ENCODE data around the gene RPS6KL1. TPM values are rescaled to one million over a fixed set of nuclear protein-coding genes. Genes with fewer than 3 reads are reported as not detected.

RPS6KL1 gene
- polyA plus RNA-seq, 2 of the 4 experiments (the other 2 are of a cell fraction), result 0.32 to 0.99 TPM

- TF ChIP-seq SREBF2 (IDR thresholded peaks at IDR 0.05), result no peak
- no peak for TF ChIP-seq RAD21 (conservative IDR thresholded peaks at IDR 0.05 in 1 of 2, IDR thresholded peaks at IDR 0.05 in 1 of 2)
- TF ChIP-seq JUNB (IDR thresholded peaks at IDR 0.05), result no peak
- no peak for TF ChIP-seq CBX8 (IDR thresholded peaks at IDR 0.05)
- no peak for TF ChIP-seq KDM1A (IDR thresholded peaks at IDR 0.05; ENCODE audit: low read depth)
- TF ChIP-seq ELK1 (IDR thresholded peaks at IDR 0.05; ENCODE audit: low read depth, low read length), result no peak
- TF ChIP-seq HOXA7 (CRISPR knock-in tag; IDR thresholded peaks at IDR 0.05), result no peak
- TF ChIP-seq NFE2L2 (conservative IDR thresholded peaks at IDR 0.05; ENCODE audit: low read length), result no peak
- TF ChIP-seq, protein P1, sequence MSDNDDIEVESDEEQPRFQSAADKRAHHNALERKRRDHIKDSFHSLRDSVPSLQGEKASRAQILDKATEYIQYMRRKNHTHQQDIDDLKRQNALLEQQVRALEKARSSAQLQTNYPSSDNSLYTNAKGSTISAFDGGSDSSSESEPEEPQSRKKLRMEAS (IDR thresholded peaks at IDR 0.05), result no peak
- TF ChIP-seq RCOR1 (IDR thresholded peaks at IDR 0.05; ENCODE audit: low read depth, low read length), result no peak
- no peak for TF ChIP-seq CHD2 (IDR thresholded peaks at IDR 0.05; ENCODE audit: low read length, partially characterized antibody)
- TF ChIP-seq ESRRA (IDR thresholded peaks at IDR 0.05; ENCODE audit: borderline replicate concordance, low read length), result no peak
- TF ChIP-seq, protein P2, sequence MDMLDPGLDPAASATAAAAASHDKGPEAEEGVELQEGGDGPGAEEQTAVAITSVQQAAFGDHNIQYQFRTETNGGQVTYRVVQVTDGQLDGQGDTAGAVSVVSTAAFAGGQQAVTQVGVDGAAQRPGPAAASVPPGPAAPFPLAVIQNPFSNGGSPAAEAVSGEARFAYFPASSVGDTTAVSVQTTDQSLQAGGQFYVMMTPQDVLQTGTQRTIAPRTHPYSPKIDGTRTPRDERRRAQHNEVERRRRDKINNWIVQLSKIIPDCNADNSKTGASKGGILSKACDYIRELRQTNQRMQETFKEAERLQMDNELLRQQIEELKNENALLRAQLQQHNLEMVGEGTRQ (IDR thresholded peaks at IDR 0.05), result no peak
- TF ChIP-seq CEBPB (IDR thresholded peaks at IDR 0.05), result no peak
- TF ChIP-seq RARB (CRISPR knock-in tag; IDR thresholded peaks at IDR 0.05), result no peak
- FAIRE-seq (no peak), DNase-seq (ENCODE audit: low read depth in 1 of 2, low spot score in 1 of 2) (no peak), ATAC-seq (no peak)
- H3K4me3 ChIP-seq, result no peak overlapping the region
- H3K4me2 ChIP-seq, result no peak overlapping the region
- no peaks in the 10 kb centered on the region for H3K9me3 ChIP-seq
- POLR2A ChIA-PET, result interaction anchor here (0.5 kb wide), 1 partner anchor 158 kb away, joined by 9 read pairs; no protein-coding TSS in a partner anchor
- no peaks in the 10 kb centered on the region for H3K4me1 ChIP-seq
- no peak overlapping the region for H3K27ac ChIP-seq
- CTCF ChIA-PET, result interaction anchor here (0.6 to 5.7 kb wide), 10 partner anchors 13 to 376 kb away, joined by 3 to 30 read pairs (median 4); no protein-coding TSS in a partner anchor
- 94% methylated on average over 17 of the region's 19 CpGs for WGBS (ENCODE audit: missing lambda C conversion rate)
Measured at GRCh38 chr14:74921053-74921620, 1.9 kb downstream of the RPS6KL1 start.

- no peak for TF ChIP-seq ELK1 (IDR thresholded peaks at IDR 0.05; ENCODE audit: low read depth, low read length)
- TF ChIP-seq, protein P3, sequence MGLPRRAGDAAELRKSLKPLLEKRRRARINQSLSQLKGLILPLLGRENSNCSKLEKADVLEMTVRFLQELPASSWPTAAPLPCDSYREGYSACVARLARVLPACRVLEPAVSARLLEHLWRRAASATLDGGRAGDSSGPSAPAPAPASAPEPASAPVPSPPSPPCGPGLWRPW (IDR thresholded peaks at IDR 0.05), result no peak
- TF ChIP-seq, protein P1 (IDR thresholded peaks at IDR 0.05), result no peak
- TF ChIP-seq ZC3H11A (IDR thresholded peaks at IDR 0.05), result no peak
- no peak for TF ChIP-seq KDM5A (IDR thresholded peaks at IDR 0.05)
- TF ChIP-seq RNF2 (IDR thresholded peaks at IDR 0.05; ENCODE audit: borderline replicate concordance, low read depth), result no peak
- TF ChIP-seq, protein P4, sequence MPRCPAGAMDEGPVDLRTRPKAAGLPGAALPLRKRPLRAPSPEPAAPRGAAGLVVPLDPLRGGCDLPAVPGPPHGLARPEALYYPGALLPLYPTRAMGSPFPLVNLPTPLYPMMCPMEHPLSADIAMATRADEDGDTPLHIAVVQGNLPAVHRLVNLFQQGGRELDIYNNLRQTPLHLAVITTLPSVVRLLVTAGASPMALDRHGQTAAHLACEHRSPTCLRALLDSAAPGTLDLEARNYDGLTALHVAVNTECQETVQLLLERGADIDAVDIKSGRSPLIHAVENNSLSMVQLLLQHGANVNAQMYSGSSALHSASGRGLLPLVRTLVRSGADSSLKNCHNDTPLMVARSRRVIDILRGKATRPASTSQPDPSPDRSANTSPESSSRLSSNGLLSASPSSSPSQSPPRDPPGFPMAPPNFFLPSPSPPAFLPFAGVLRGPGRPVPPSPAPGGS (IDR thresholded peaks at IDR 0.05), result no peak
- no peak for TF ChIP-seq CEBPB (IDR thresholded peaks at IDR 0.05)
- TF ChIP-seq HOXA7 (CRISPR knock-in tag; IDR thresholded peaks at IDR 0.05), result no peak
- no peak for TF ChIP-seq RCOR1 (IDR thresholded peaks at IDR 0.05; ENCODE audit: low read depth, low read length)
- no peak for TF ChIP-seq MAZ (IDR thresholded peaks at IDR 0.05; ENCODE audit: borderline replicate concordance, low read depth, low read length)
- TF ChIP-seq SREBF2 (IDR thresholded peaks at IDR 0.05), result no peak
- CTCF ChIA-PET, result interaction anchor here (0.7 to 5.7 kb wide), 6 partner anchors 14 to 169 kb away, joined by 3 to 30 read pairs (median 6); no protein-coding TSS in a partner anchor
- Histone ChIP-seq H3K4me3 (no peak overlapping the region), H3K4me1 (no peaks in the 10 kb centered on the region), H3K4me2 (no peak overlapping the region), H3K9me3 (no peaks in the 10 kb centered on the region), H3K27ac (no peak overlapping the region)
- ATAC-seq (no peak), FAIRE-seq (no peak), DNase-seq (ENCODE audit: low read depth in 1 of 2, low spot score in 1 of 2) (no peak)
- WGBS (ENCODE audit: missing lambda C conversion rate), result 81% methylated on average over 4 of the region's 4 CpGs
- POLR2A ChIA-PET, result no interaction called here
Measured at GRCh38 chr14:74920281-74920680, 2.8 kb downstream of the RPS6KL1 start.

Measured in A549 (cell line).